CD4-positive, CD25-positive, alpha-beta regulatory T cell (primary cell): Measurements from ENCODE around the gene CLEC6A. TPM values are rescaled to one million over a fixed set of nuclear protein-coding genes. Genes with fewer than 3 reads are reported as not detected.
A peak's percentile ranks its signal among the peaks of the same experiment; 100 is the strongest.

ENCODE experiments used
- ATAC-seq, 2 donors: fragments of 150-1000 bp; cut with Tn5 transposase; one replicate each; pipeline ENCODE4 v1.10.0; 2021; ENCODE audit warnings: low read depth in 2 of 2, moderate number of reproducible peaks in 2 of 2, moderate library complexity in 1 of 2
- DNase-seq, 3 donors: peaks; one replicate each; pipeline versions ENCODE4 v3.0.0 to v3.0.0-alpha.2; 2012 to 2022; ENCODE audit warnings: mixed read lengths in 1 of 3
- H3K27ac ChIP-seq: one replicate; pipeline ENCODE4 v1.7.0; 2013; ENCODE audit warnings: mild to moderate bottlenecking, low read length; ENCODE audit not compliant: insufficient read depth, poor library complexity, severe bottlenecking
- H3K27me3 ChIP-seq: one replicate; pipeline ENCODE4 v1.7.0; 2013; ENCODE audit warnings: low read length; ENCODE audit not compliant: control insufficient read depth, insufficient read depth
- H3K36me3 ChIP-seq: one replicate; pipeline ENCODE4 v1.7.0; 2013; ENCODE audit warnings: mild to moderate bottlenecking, low read length, moderate library complexity; ENCODE audit not compliant: control insufficient read depth, insufficient read depth
- H3K4me1 ChIP-seq: 2 replicates; pipeline ENCODE4 v1.7.0; 2013; ENCODE audit warnings: mild to moderate bottlenecking, low read length; ENCODE audit not compliant: insufficient read depth, control insufficient read depth, poor library complexity, severe bottlenecking
- H3K4me3 ChIP-seq: one replicate; pipeline ENCODE4 v1.7.0; 2013; ENCODE audit warnings: low read depth, mild to moderate bottlenecking, low read length, moderate library complexity
- H3K9me3 ChIP-seq, 2 experiments: 1 replicate in 1 of 2; 2 replicates in 1 of 2; pipeline ENCODE4 v1.7.0; 2013; ENCODE audit warnings: low read length in 2 of 2, mild to moderate bottlenecking in 1 of 2, moderate library complexity in 1 of 2; ENCODE audit not compliant: control insufficient read depth in 2 of 2
- H3K27ac Mint-ChIP-seq, 3 donors: one replicate each; pipeline ENCODE4 v1.8.0; 2020 to 2022; ENCODE audit warnings: mild to moderate bottlenecking in 3 of 3, mixed read lengths in 3 of 3, moderate library complexity in 2 of 3
- H3K27me3 Mint-ChIP-seq: one replicate; pipeline ENCODE4 v1.8.0; 2022; ENCODE audit warnings: mild to moderate bottlenecking, mixed read lengths
- H3K36me3 Mint-ChIP-seq: one replicate; pipeline ENCODE4 v1.8.0; 2020; ENCODE audit warnings: mixed read lengths
- H3K4me1 Mint-ChIP-seq, 4 donors: one replicate each; pipeline ENCODE4 v1.8.0; 2020 to 2022; ENCODE audit warnings: mixed read lengths in 4 of 4, mild to moderate bottlenecking in 1 of 4
- H3K4me3 Mint-ChIP-seq, 4 donors: one replicate each; pipeline ENCODE4 v1.8.0; 2020 to 2022; ENCODE audit warnings: mild to moderate bottlenecking in 4 of 4, mixed read lengths in 4 of 4, moderate library complexity in 3 of 4
- H3K9me3 Mint-ChIP-seq, 7 donors: one replicate each; pipeline ENCODE4 v1.8.0; 2020 to 2022; ENCODE audit warnings: mixed read lengths in 7 of 7, mild to moderate bottlenecking in 3 of 7, moderate library complexity in 2 of 7
- polyA plus RNA-seq, 4 donors: library from polyadenylated mRNA; unstranded; fragments of 300-500 nt; fragmentation: Illumina TruSeq; gene quantifications; one replicate each; pipeline ENCODE4 v1.2.3, GENCODE V29; 2021
- total RNA-seq: library from RNA; stranded (reverse); gene quantifications from one replicate; pipeline ENCODE4 v1.2.3, GENCODE V29; 2022

The CLEC6A gene
- total and polyA plus RNA-seq, 5 donors from 2014 or later: not detected

DNA sequence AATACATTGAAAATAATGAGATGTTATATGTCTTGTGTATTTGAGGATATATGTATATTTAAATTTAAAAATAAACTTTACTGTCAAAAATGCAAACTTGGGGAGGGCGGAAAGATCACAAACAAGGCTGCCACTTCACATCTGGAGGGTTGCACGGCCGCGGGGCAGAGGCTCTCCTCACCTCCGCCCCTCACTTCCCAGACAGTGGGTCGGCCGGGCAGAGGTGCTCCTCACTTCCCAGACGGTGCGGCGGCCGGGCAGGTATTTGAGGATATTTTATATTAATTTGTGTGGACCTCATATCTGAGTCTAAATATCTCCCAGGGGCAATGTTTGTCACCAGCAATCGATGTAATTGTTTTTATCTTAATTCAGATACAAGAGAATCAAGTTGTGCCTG, 3.7 kb upstream of the CLEC6A start:
- H3K36me3 Mint-ChIP-seq: no peaks in the 10 kb centered on the region
- H3K27ac Mint-ChIP-seq: no peak overlapping the region
- DNase-seq (no peak), ATAC-seq (no peak)
- H3K4me1 Mint-ChIP-seq: no peaks in the 10 kb centered on the region
- H3K36me3 ChIP-seq: no peaks in the 10 kb centered on the region
- H3K9me3 Mint-ChIP-seq: peaks cover 0 to 1% (median 0%) of the 10 kb centered on the region in 7 donors
- no peaks in the 10 kb centered on the region for H3K9me3 ChIP-seq
- no peak overlapping the region for H3K4me3 Mint-ChIP-seq
- H3K27me3 Mint-ChIP-seq: no peaks in the 10 kb centered on the region
- peaks cover 4% of the 10 kb centered on the region for H3K27me3 ChIP-seq
- no peak overlapping the region for H3K27ac ChIP-seq
- H3K4me3 ChIP-seq: no peak overlapping the region
- H3K4me1 ChIP-seq: no peaks in the 10 kb centered on the region

DNA sequence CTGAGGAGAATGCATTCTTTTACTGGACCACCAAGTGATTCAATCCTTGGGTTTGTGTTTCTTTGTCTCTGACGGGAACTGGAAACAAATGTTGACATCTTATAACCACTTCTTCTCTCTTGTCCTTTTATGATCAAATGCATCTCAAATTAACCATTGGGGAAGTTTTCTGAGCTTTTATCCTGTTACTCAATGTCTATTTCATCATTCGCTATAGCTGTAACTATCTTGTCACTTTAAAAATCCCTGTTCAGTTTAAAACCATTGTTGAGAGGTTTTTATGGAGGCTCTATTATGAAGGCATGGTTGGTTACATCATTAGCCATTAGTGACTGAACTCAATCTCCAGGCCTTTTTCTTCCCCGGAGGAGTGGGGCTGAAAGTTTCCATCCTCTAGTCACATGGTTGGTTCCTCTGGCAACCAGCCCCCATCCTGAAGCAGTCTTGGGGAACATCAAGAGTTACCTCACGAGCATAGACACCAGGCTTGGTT, 2.7 kb upstream of the CLEC6A start:
- DNase-seq (no peak), ATAC-seq (no peak)
- Mint-ChIP-seq H3K27ac (no peak overlapping the region), H3K4me3 (no peak overlapping the region), H3K36me3 (no peaks in the 10 kb centered on the region), H3K4me1 (no peaks in the 10 kb centered on the region), H3K27me3 (peaks cover 5% of the 10 kb centered on the region), H3K9me3 (peaks cover 0 to 1% (median 0%) of the 10 kb centered on the region in 7 donors)
- H3K27ac ChIP-seq: no peak overlapping the region
- no peaks in the 10 kb centered on the region for H3K9me3 ChIP-seq
- H3K4me1 ChIP-seq: no peaks in the 10 kb centered on the region
- H3K27me3 ChIP-seq: peaks cover 4% of the 10 kb centered on the region
- no peak overlapping the region for H3K4me3 ChIP-seq
- no peaks in the 10 kb centered on the region for H3K36me3 ChIP-seq

DNA sequence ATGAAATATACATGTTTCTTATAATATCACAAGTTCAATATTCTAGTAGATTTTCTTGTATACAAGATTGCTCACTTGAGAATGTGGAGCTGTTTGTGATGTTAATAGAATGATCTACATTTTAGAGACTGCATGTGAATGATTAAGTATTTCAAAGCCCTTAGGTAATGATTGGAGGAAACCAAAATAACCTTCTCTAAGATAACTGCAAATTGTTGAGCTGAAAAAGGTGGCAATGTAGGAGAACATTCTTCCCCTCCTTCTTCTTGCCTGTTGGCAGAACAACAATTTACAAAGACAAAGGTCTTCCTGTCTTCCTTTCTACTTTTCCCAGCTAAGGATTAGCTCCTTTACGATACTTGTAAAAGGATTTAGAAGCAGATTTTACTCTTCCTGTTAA, 2.0 kb upstream of the CLEC6A start:
- Mint-ChIP-seq H3K27me3 (peaks cover 7% of the 10 kb centered on the region), H3K36me3 (no peaks in the 10 kb centered on the region), H3K4me3 (no peak overlapping the region), H3K27ac (no peak overlapping the region), H3K4me1 (no peaks in the 10 kb centered on the region), H3K9me3 (peaks cover 0 to 1% (median 0%) of the 10 kb centered on the region in 7 donors)
- H3K36me3 ChIP-seq: no peaks in the 10 kb centered on the region
- H3K4me1 ChIP-seq: no peaks in the 10 kb centered on the region
- peaks cover 4% of the 10 kb centered on the region for H3K27me3 ChIP-seq
- no peak overlapping the region for H3K27ac ChIP-seq
- H3K9me3 ChIP-seq: no peaks in the 10 kb centered on the region
- H3K4me3 ChIP-seq: no peak overlapping the region
- no peak for ATAC-seq
- no peak for DNase-seq

DNA sequence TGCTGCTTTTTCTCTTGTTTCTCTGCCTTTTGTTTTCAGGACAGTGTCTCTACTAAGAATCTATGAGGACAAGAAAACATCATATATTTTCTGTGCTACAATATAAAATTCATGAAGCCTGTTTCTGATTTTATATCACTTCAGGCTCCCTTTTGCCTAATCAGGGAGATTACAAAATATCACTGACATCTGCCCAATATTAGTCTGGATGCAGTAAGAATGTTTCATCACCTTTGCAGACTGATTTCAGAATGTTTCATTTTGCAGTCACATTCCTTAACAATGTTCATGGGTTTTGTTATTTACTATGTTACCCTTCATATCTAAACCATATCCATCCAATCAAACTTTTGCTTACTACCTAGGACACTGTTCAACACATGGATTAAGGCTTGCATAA, 491 bp upstream of the CLEC6A start:
- Histone ChIP-seq H3K27me3 (peaks cover 6% of the 10 kb centered on the region), H3K27ac (no peak overlapping the region), H3K36me3 (no peaks in the 10 kb centered on the region), H3K4me1 (no peaks in the 10 kb centered on the region), H3K9me3 (no peaks in the 10 kb centered on the region), H3K4me3 (no peak overlapping the region)
- DNase-seq: no peak
- no peaks in the 10 kb centered on the region for H3K36me3 Mint-ChIP-seq
- H3K27ac Mint-ChIP-seq: no peak overlapping the region
- H3K4me3 Mint-ChIP-seq: no peak overlapping the region
- no peaks in the 10 kb centered on the region for H3K4me1 Mint-ChIP-seq
- H3K9me3 Mint-ChIP-seq: peaks cover 0 to 1% (median 0%) of the 10 kb centered on the region in 7 donors
- no peak for ATAC-seq
- H3K27me3 Mint-ChIP-seq: peaks cover 10% of the 10 kb centered on the region

DNA sequence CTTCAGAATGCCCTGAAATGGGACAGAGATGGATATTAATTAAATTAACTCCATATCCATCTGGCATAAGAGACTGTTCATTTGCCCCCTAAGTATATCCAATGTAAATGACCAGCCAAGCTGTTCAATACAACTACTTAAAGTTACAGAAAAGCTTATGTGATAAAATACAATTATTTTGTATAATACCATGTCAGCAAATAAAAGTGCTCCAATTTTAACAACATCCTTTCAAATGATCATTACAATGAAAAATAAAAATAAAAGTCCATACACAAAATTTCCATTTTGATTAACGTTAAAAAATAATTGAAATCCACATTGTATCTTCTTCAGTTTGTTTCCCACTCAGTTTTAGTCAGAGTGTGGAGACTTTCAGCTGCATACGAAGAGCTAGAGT, 5.7 kb downstream of the CLEC6A start:
- no peak for DNase-seq
- Mint-ChIP-seq H3K4me3 (no peak overlapping the region), H3K36me3 (no peaks in the 10 kb centered on the region), H3K9me3 (no peaks in the 10 kb centered on the region), H3K27ac (no peak overlapping the region), H3K27me3 (peaks cover 16% of the 10 kb centered on the region), H3K4me1 (no peaks in the 10 kb centered on the region)
- no peak for ATAC-seq
- Histone ChIP-seq H3K27ac (no peak overlapping the region), H3K9me3 (no peaks in the 10 kb centered on the region), H3K4me1 (no peaks in the 10 kb centered on the region), H3K27me3 (peaks cover 2% of the 10 kb centered on the region), H3K4me3 (no peak overlapping the region), H3K36me3 (no peaks in the 10 kb centered on the region)

DNA sequence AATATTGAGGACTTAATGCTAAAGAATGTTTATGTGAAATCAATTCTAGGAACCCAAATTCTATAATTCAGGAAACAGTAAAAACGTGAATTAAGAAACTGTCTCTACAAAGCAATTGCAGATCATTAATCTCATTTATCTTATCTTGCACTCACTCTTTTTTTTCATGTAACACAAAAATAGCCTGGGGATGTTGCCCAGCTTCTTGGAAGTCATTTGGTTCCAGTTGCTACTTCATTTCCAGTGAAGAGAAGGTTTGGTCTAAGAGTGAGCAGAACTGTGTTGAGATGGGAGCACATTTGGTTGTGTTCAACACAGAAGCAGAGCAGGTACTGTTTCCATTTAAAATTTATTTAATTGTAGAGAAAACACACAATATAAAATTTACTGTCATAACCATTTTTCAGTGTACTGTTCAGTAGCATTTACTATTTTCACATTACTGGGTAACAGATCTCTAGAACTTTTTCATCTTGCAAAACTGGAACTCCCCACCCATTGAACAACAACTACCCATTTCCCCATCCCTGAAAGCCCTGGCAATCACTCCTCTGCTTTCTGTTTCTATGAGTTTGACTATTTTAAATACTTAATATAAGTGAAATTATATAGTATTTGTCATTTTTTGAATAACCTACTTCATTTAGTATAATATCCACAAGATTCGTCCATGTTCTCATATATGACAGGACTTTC, 9.7 kb downstream of the CLEC6A start:
- Mint-ChIP-seq H3K27me3 (peaks cover 14% of the 10 kb centered on the region), H3K9me3 (peaks cover 0 to 4% (median 1%) of the 10 kb centered on the region in 7 donors), H3K27ac (no peak overlapping the region), H3K36me3 (no peaks in the 10 kb centered on the region), H3K4me3 (no peak overlapping the region), H3K4me1 (no peaks in the 10 kb centered on the region)
- H3K4me1 ChIP-seq: no peaks in the 10 kb centered on the region
- no peak overlapping the region for H3K27ac ChIP-seq
- DNase-seq (peak in 1 of 3 donors; percentile 26), ATAC-seq (no peak)
- peaks cover 2% of the 10 kb centered on the region for H3K27me3 ChIP-seq
- H3K9me3 ChIP-seq: peaks cover 0 to 8% of the 10 kb centered on the region in 2 experiments
- H3K36me3 ChIP-seq: no peaks in the 10 kb centered on the region
- H3K4me3 ChIP-seq: no peak overlapping the region

DNA sequence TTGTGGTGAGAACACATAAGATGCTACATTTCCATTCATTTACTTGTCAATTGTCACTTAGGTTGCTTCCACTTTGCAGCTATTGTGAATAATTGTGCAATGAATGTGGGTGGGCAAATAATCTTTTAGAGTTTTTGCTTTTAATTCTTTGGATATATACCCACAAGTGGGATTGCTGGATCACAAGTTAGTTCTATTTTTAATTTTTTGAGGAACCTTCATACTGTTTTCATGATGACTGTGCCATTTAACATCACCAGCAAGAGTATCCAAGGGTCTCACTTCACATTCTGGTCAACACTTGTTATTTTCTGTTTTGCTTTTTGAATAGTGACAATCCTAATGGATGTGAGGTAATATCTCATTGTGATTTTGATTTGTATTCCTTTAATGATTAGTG, 10.5 kb downstream of the CLEC6A start:
- Mint-ChIP-seq H3K36me3 (no peaks in the 10 kb centered on the region), H3K27me3 (peaks cover 14% of the 10 kb centered on the region), H3K9me3 (peaks cover 0 to 4% (median 1%) of the 10 kb centered on the region in 7 donors), H3K27ac (no peak overlapping the region), H3K4me3 (no peak overlapping the region), H3K4me1 (no peaks in the 10 kb centered on the region)
- Histone ChIP-seq H3K27me3 (peaks cover 2% of the 10 kb centered on the region), H3K36me3 (no peaks in the 10 kb centered on the region), H3K4me3 (no peak overlapping the region), H3K9me3 (peaks cover 0 to 8% of the 10 kb centered on the region in 2 experiments), H3K27ac (no peak overlapping the region), H3K4me1 (no peaks in the 10 kb centered on the region)
- DNase-seq (no peak), ATAC-seq (no peak)

DNA sequence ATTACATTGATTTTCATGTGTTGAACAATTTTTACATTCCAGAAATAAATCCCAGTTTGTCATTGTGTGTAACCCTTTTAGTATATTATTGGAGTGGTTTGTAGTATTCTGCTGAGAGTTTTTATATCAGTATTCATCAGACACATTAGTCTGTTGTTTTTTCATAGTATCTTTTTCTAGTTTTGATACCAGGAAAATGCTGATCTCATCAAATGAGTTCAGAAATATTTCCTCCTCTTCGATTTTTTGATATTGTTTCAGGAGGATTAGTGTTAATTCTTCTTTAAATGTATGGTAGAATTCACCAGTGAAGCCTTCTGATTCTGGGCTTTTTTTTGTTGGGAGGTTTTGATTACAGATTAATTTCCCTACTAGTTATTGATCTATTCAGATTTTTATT, 15.3 kb downstream of the CLEC6A start:
- Mint-ChIP-seq H3K4me3 (no peak overlapping the region), H3K4me1 (no peaks in the 10 kb centered on the region), H3K36me3 (no peaks in the 10 kb centered on the region), H3K27me3 (peaks cover 24% of the 10 kb centered on the region), H3K9me3 (peaks cover 0 to 8% (median 1%) of the 10 kb centered on the region in 7 donors), H3K27ac (no peak overlapping the region)
- Histone ChIP-seq H3K4me1 (no peaks in the 10 kb centered on the region), H3K4me3 (no peak overlapping the region), H3K27me3 (peaks cover 6% of the 10 kb centered on the region), H3K27ac (no peak overlapping the region), H3K36me3 (no peaks in the 10 kb centered on the region), H3K9me3 (peaks cover 0 to 8% of the 10 kb centered on the region in 2 experiments)
- DNase-seq: no peak
- ATAC-seq: no peak
